ENCODE results near the gene ZFAND2A. TPM values are rescaled to one million over a fixed set of nuclear protein-coding genes. Genes with fewer than 3 reads are reported as not detected.

ZFAND2A gene
- total RNA-seq, 1 donor from 2014 or later: 5.6 TPM

- H3K27me3 ChIP-seq: no peaks in the 10 kb centered on the region
- intact Hi-C loops (cut with DNase I): loop anchor here (5.0 kb wide), 1 partner anchor 185 kb away; no protein-coding TSS in a partner anchor
- no peak overlapping the region for H3K4me3 ChIP-seq
- H3K4me1 ChIP-seq: no peaks in the 10 kb centered on the region
- TF ChIP-seq CTCF (IDR thresholded peaks at IDR 0.05): peak in 2 of 3 experiments; percentile 33 to 47
- no peak overlapping the region for H3K27ac ChIP-seq
- H3K36me3 ChIP-seq: no peaks in the 10 kb centered on the region
- DNase-seq (ENCODE audit: low spot score in 2 of 2): no peak
- H3K9me3 ChIP-seq: no peaks in the 10 kb centered on the region
Observed at GRCh38 chr7:1176891-1177373, 16.9 kb upstream of the ZFAND2A start.

GRCh38 chr7:1175967-1176851 is 16.2 kb upstream of the ZFAND2A start:
- no peak overlapping the region for H3K27ac ChIP-seq
- peak in 1 of 2 donors; percentile 88 for DNase-seq (ENCODE audit: low spot score in 2 of 2)

DNA sequence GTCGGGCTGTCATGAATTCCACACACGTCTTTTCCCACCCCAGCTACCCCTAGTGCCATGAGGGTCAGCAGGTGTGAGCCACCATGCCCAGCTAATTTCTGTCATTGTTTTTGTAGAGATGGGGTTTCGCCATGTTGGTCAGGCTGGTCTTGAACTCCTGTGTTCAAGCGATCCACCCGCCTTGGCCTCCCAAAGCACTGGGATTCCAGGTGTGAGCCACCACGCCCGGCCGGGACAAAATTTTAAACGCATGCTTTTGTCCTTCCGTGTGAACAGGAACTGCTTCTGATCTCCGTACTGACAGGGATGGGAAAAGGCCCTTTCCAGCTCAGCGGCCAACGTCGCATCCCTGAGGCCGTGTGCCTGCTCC is 15.6 kb upstream of the ZFAND2A start:
- no peaks in the 10 kb centered on the region for H3K27me3 ChIP-seq
- H3K9me3 ChIP-seq: no peaks in the 10 kb centered on the region
- no peak overlapping the region for H3K27ac ChIP-seq
- H3K36me3 ChIP-seq: no peaks in the 10 kb centered on the region
- no peak for DNase-seq (ENCODE audit: low spot score in 2 of 2)
- intact Hi-C loops (cut with DNase I): loop anchor here (5.0 kb wide), 1 partner anchor 183 kb away; no protein-coding TSS in a partner anchor
- TF ChIP-seq CTCF (IDR thresholded peaks at IDR 0.05): no peak
- H3K4me1 ChIP-seq: no peaks in the 10 kb centered on the region
- H3K4me3 ChIP-seq: peak overlapping the region in 1 of 2 donors; percentile 46

More at GRCh38 chr7:1175967-1176851, 16.2 kb upstream of the ZFAND2A start:
- no peaks in the 10 kb centered on the region for H3K27me3 ChIP-seq
- peak; percentile 84 to 92 (median 90) for TF ChIP-seq CTCF (IDR thresholded peaks at IDR 0.05)
- H3K9me3 ChIP-seq: no peaks in the 10 kb centered on the region
- intact Hi-C loops (cut with DNase I): loop anchor here (5.0 kb wide), 1 partner anchor 184 kb away; no protein-coding TSS in a partner anchor
- H3K4me3 ChIP-seq: peak overlapping the region; percentile 1 to 46
- H3K36me3 ChIP-seq: no peaks in the 10 kb centered on the region
- H3K4me1 ChIP-seq: no peaks in the 10 kb centered on the region

DNA sequence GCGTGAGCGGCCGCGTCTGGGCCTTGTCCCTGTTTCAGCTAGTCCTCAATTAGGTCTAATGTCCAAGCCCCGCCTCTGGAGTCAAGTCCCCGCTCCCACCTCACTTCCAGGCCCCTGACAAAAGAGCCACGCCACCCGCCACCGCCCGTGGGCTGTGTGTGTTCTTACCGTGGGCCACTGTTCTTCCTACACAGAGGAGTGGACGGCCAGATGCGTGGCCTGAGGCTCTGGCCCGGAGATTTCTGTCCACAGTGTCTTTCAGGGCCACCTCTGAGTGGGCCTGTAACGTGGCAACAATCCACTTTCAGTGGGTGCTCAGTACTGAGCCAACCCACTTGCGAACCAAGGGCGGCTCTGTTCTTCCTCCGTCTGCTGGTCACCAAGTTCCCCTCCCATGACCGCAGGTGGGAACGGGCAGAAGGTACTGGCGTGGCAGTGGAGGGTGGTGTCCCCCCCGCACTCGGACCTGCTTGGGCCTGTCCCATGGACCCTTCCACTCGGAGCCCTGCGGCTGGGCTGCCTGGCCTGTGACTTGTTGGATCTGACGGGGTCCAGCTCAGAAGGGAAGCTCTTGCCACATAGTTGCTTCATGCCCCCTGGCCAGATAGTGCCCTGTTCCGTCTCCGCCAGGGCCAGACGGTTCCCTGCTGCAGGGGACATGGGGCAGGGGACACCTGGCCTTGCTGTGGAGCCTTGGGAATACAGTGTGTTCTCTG is 15.0 kb upstream of the ZFAND2A start:
- Histone ChIP-seq H3K4me1 (no peaks in the 10 kb centered on the region), H3K27me3 (no peaks in the 10 kb centered on the region), H3K27ac (no peak overlapping the region), H3K36me3 (no peaks in the 10 kb centered on the region), H3K4me3 (no peak overlapping the region), H3K9me3 (no peaks in the 10 kb centered on the region)
- no peak for DNase-seq (ENCODE audit: low spot score in 2 of 2)
- intact Hi-C loops (cut with DNase I): loop anchor here (5.0 kb wide), 1 partner anchor 183 kb away; no protein-coding TSS in a partner anchor
- TF ChIP-seq CTCF (IDR thresholded peaks at IDR 0.05): no peak

GRCh38 chr7:1174002-1174401 is 14.0 kb upstream of the ZFAND2A start:
- Histone ChIP-seq H3K36me3 (no peaks in the 10 kb centered on the region), H3K4me1 (no peaks in the 10 kb centered on the region), H3K27me3 (no peaks in the 10 kb centered on the region), H3K27ac (no peak overlapping the region), H3K4me3 (no peak overlapping the region), H3K9me3 (no peaks in the 10 kb centered on the region)
- TF ChIP-seq CTCF (IDR thresholded peaks at IDR 0.05): no peak
- intact Hi-C loops (cut with DNase I): no loop called here
- DNase-seq (ENCODE audit: low spot score in 2 of 2): no peak

All from ascending aorta (tissue), 2 donors.